MM.1S (cell line): ENCODE measurements around the gene COBLL1.

Experiments
- DNase-seq: peaks from one replicate; pipeline ENCODE4 v3.0.0-alpha.2; 2015
- H2AFZ ChIP-seq: fragments of 300-600 bp; sonication (generic); 2 replicates; pipeline ENCODE4 v1.6.0; 2016; ENCODE audit warnings: antibody characterized with exemption, low read length
- H3F3A ChIP-seq: fragments of 300-600 bp; sonication (generic); 2 replicates; pipeline ENCODE4 v1.6.1; 2016; ENCODE audit warnings: mild to moderate bottlenecking, antibody characterized with exemption, low read length, moderate library complexity, mixed read lengths; ENCODE audit not compliant: insufficient read depth
- H3K27ac ChIP-seq: fragments of 300-600 bp; sonication (generic); 2 replicates; pipeline ENCODE4 v1.5.1; 2016; ENCODE audit warnings: mild to moderate bottlenecking, low read length
- H3K27me3 ChIP-seq: fragments of 300-600 bp; sonication (generic); replicated peaks from 2 replicates; pipeline ENCODE4 v1.6.0; 2016; ENCODE audit warnings: low read length; ENCODE audit not compliant: insufficient read depth
- H3K36me3 ChIP-seq: fragments of 300-600 bp; sonication (generic); replicated peaks from 2 replicates; pipeline ENCODE4 v1.6.1; 2016; ENCODE audit warnings: mild to moderate bottlenecking, low read length, mixed read lengths; ENCODE audit not compliant: insufficient read depth
- H3K4me1 ChIP-seq: fragments of 300-600 bp; sonication (generic); 2 replicates; pipeline ENCODE4 v1.6.1; 2016; ENCODE audit warnings: low read length, mixed read lengths
- H3K4me2 ChIP-seq: fragments of 300-600 bp; sonication (generic); 2 replicates; pipeline ENCODE4 v1.6.0; 2016; ENCODE audit warnings: low read depth, low read length
- H3K4me3 ChIP-seq: fragments of 300-600 bp; sonication (generic); 2 replicates; pipeline ENCODE4 v1.5.1; 2016; ENCODE audit warnings: low read length, mixed read lengths
- H3K79me2 ChIP-seq: fragments of 300-600 bp; sonication (generic); 2 replicates; pipeline ENCODE4 v1.6.1; 2016; ENCODE audit warnings: mixed run types, low read length, mixed read lengths
- H3K9ac ChIP-seq: fragments of 300-600 bp; sonication (generic); 2 replicates; pipeline ENCODE4 v1.6.1; 2016; ENCODE audit warnings: low read length, mixed read lengths
- H3K9me2 ChIP-seq: fragments of 300-600 bp; sonication (generic); replicated peaks from 2 replicates; pipeline ENCODE4 v1.6.1; 2016; ENCODE audit warnings: mild to moderate bottlenecking, low read length, mixed read lengths; ENCODE audit not compliant: insufficient read depth
- H3K9me3 ChIP-seq: fragments of 300-600 bp; sonication (generic); replicated peaks from 2 replicates; pipeline ENCODE4 v1.6.1; 2016; ENCODE audit warnings: mild to moderate bottlenecking, low read length, mixed read lengths; ENCODE audit not compliant: insufficient read depth
- H4K20me1 ChIP-seq: fragments of 300-600 bp; sonication (generic); 2 replicates; pipeline ENCODE4 v1.6.1; 2016; ENCODE audit warnings: mild to moderate bottlenecking, low read length, moderate library complexity, mixed read lengths; ENCODE audit not compliant: insufficient read depth
- EZH2 ChIP-seq: fragments of 300-600 bp; sonication (generic); optimal IDR thresholded peaks from 2 replicates; pipeline ENCODE3; 2017; ENCODE audit warnings: low read depth, mild to moderate bottlenecking, antibody characterized with exemption, low read length, mixed read lengths
- EZH2phosphoT487 ChIP-seq: fragments of 300-600 bp; sonication (generic); IDR thresholded peaks from 2 replicates; pipeline ENCODE4 v1.6.1; 2018; ENCODE audit warnings: antibody characterized with exemption, low read length
- TF ChIP-seq, protein P1 (sequence below): fragments of 300-600 bp; sonication (generic); IDR thresholded peaks from 2 replicates; pipeline ENCODE4 v1.5.1; 2016; ENCODE audit warnings: antibody characterized with exemption, low read length, mixed read lengths

Gene COBLL1

DNA sequence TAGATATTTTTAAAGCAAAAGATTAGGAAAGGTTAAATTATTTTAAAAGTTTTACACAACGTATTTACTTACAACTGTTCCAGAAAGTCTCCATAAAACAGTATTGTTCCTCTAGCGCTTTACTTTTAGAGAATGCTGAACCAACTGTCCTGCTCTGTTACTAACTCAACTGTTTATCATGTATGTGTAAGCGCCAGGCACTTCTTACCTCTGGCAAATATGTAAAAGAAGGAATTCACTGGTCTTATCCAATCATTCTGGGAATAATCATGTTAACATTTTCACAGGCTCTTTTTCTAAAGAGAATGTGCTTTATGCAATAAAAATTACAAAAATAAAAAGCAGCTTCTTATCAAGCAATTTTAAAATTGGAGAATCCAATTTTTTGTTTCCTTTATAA, 68.0 kb downstream of the COBLL1 start:
- Histone ChIP-seq H3K27ac (no peak overlapping the region), H3K79me2 (no peaks in the 10 kb centered on the region), H3K27me3 (no peaks in the 10 kb centered on the region), H2AFZ (no peak overlapping the region), H3K9me3 (no peaks in the 10 kb centered on the region), H3K4me2 (no peak overlapping the region), H3K4me1 (no peaks in the 10 kb centered on the region), H3K36me3 (no peaks in the 10 kb centered on the region), H3K9ac (no peak overlapping the region), H3F3A (no peaks in the 10 kb centered on the region), H4K20me1 (no peaks in the 10 kb centered on the region), H3K4me3 (no peak overlapping the region), H3K9me2 (no peaks in the 10 kb centered on the region)
- DNase-seq, result no peak
- TF ChIP-seq EZH2 (no peak), EZH2phosphoT487 (no peak)
- TF ChIP-seq, protein P1, sequence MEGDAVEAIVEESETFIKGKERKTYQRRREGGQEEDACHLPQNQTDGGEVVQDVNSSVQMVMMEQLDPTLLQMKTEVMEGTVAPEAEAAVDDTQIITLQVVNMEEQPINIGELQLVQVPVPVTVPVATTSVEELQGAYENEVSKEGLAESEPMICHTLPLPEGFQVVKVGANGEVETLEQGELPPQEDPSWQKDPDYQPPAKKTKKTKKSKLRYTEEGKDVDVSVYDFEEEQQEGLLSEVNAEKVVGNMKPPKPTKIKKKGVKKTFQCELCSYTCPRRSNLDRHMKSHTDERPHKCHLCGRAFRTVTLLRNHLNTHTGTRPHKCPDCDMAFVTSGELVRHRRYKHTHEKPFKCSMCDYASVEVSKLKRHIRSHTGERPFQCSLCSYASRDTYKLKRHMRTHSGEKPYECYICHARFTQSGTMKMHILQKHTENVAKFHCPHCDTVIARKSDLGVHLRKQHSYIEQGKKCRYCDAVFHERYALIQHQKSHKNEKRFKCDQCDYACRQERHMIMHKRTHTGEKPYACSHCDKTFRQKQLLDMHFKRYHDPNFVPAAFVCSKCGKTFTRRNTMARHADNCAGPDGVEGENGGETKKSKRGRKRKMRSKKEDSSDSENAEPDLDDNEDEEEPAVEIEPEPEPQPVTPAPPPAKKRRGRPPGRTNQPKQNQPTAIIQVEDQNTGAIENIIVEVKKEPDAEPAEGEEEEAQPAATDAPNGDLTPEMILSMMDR, result no peak

DNA sequence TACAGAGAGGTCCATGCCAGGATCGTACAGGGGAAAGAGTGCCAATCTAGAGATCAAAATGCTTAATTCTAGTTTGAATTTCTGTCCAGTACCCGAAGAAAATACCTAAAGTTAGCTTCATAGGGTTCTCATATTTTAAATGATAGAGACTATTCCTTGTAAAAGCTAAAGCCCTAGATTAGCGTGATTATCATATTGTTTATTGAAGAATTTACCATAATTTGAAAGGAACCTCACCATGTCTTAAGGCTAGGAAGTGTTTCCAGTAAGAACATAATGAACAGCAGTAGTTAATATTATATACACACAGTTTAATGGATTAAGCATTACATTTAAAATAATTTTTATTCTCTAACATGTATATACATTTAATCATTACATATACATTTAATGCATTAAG, 68.5 kb downstream of the COBLL1 start:
- Histone ChIP-seq H3K27ac (no peak overlapping the region), H3F3A (no peaks in the 10 kb centered on the region), H3K4me1 (no peaks in the 10 kb centered on the region), H3K9me3 (no peaks in the 10 kb centered on the region), H3K27me3 (no peaks in the 10 kb centered on the region), H2AFZ (no peak overlapping the region), H3K79me2 (no peaks in the 10 kb centered on the region), H3K36me3 (no peaks in the 10 kb centered on the region), H3K9ac (no peak overlapping the region), H3K9me2 (no peaks in the 10 kb centered on the region), H3K4me3 (no peak overlapping the region), H3K4me2 (no peak overlapping the region), H4K20me1 (no peaks in the 10 kb centered on the region)
- no peak for DNase-seq
- TF ChIP-seq, protein P1, result no peak
- no peak for TF ChIP-seq EZH2phosphoT487
- no peak for TF ChIP-seq EZH2

DNA sequence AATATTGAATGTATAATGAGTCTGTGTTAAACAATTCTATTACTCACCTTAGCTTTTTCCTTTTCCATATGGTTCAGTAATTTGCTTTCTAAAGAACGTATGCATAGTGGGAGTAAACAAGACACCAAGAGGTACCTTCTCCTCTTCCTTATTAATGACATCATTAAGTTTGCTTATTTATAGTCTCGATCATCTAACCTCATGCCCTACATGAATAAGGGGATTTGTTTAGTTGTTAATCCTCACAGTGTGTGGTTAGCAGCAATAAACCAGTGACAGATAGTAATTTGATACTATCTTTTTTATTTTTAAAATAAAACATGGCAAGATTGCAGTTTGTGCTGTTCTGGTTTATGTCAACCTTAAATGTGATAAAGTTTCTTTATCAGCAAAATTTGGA, 69.7 kb downstream of the COBLL1 start:
- Histone ChIP-seq H3K9me3 (no peaks in the 10 kb centered on the region), H3K36me3 (no peaks in the 10 kb centered on the region), H3K9me2 (no peaks in the 10 kb centered on the region), H3K27me3 (no peaks in the 10 kb centered on the region), H3K79me2 (no peaks in the 10 kb centered on the region), H3K4me2 (no peak overlapping the region), H3K4me3 (no peak overlapping the region), H3K9ac (no peak overlapping the region), H3K27ac (no peak overlapping the region), H4K20me1 (no peaks in the 10 kb centered on the region), H3F3A (no peaks in the 10 kb centered on the region), H3K4me1 (no peaks in the 10 kb centered on the region), H2AFZ (no peak overlapping the region)
- no peak for DNase-seq
- TF ChIP-seq, protein P1, result no peak
- TF ChIP-seq EZH2 (no peak), EZH2phosphoT487 (no peak)
